Measurements from ENCODE around the gene CAMK2G.
A peak's percentile ranks its signal among the peaks of the same experiment; 100 is the strongest.

Gene CAMK2G

GRCh38 chr10:73781879-73782748 lies 92.2 kb downstream of the CAMK2G start, which contains the start of gene CHCHD1:
Gene CHCHD1 (plus strand): TSS chr10:73782048. CDS start chr10:73782076, 28 bp downstream.
- DNase-seq (peak; percentile 93), ATAC-seq (ENCODE audit: insufficient read depth, low read depth) (peak; percentile 76)
- peak within 1 kb of the TSS; percentile 78 for H3K9ac ChIP-seq (ENCODE audit: low read depth, low read length)
- peaks cover 8% of the 10 kb centered on the region; the same call in 1 of the 2 replicates for H4K20me1 ChIP-seq (ENCODE audit: insufficient read depth, low read length)
- peak within 1 kb of the TSS; percentile 80 for H3K27ac ChIP-seq (ENCODE audit: low read length)
- peaks cover 28% of the 10 kb centered on the region for H3K36me3 ChIP-seq (ENCODE audit: insufficient read depth, low read length)
- H3K9me3 ChIP-seq (ENCODE audit: insufficient read depth, low read length, severe bottlenecking) = no peaks in the 10 kb centered on the region
- H3K4me3 ChIP-seq (ENCODE audit: low read depth in 1 of 2, low read length in 2 of 2) = peak within 1 kb of the TSS; percentile 80 to 86
- H3K4me2 ChIP-seq (ENCODE audit: insufficient read depth, low read length) = peak within 1 kb of the TSS; percentile 70
- H3K4me1 ChIP-seq (ENCODE audit: insufficient read depth, low read length) = peaks cover 60% of the 10 kb centered on the region
- TF ChIP-seq CTCF (IDR thresholded peaks at IDR 0.05; ENCODE audit: borderline replicate concordance, extremely low read depth, low read length, poor library complexity, severe bottlenecking) (no peak), EZH2 (IDR thresholded peaks at IDR 0.05; ENCODE audit: borderline replicate concordance, low read depth, low read length, severe bottlenecking) (no peak)
- H3K79me2 ChIP-seq (ENCODE audit: insufficient read depth, low read length) = peaks cover 79% of the 10 kb centered on the region
- no peaks in the 10 kb centered on the region for H3K27me3 ChIP-seq (ENCODE audit: insufficient read depth, low read length, poor library complexity)
- peak within 1 kb of the TSS; percentile 69 for H2AFZ ChIP-seq (ENCODE audit: low read depth, low read length)

GRCh38 chr10:73781548-73781878 lies 92.8 kb downstream of the CAMK2G start:
- H2AFZ ChIP-seq (ENCODE audit: low read depth, low read length) = peak overlapping the region; percentile 69
- H4K20me1 ChIP-seq (ENCODE audit: insufficient read depth, low read length) = peaks cover 6% of the 10 kb centered on the region; the same call in 1 of the 2 replicates
- H3K9ac ChIP-seq (ENCODE audit: low read depth, low read length) = peak overlapping the region; percentile 78
- peak overlapping the region; percentile 80 for H3K27ac ChIP-seq (ENCODE audit: low read length)
- H3K27me3 ChIP-seq (ENCODE audit: insufficient read depth, low read length, poor library complexity) = no peaks in the 10 kb centered on the region
- ATAC-seq (ENCODE audit: insufficient read depth, low read depth) (no peak), DNase-seq (no peak)
- peaks cover 58% of the 10 kb centered on the region for H3K4me1 ChIP-seq (ENCODE audit: insufficient read depth, low read length)
- peak overlapping the region; percentile 80 to 86 for H3K4me3 ChIP-seq (ENCODE audit: low read depth in 1 of 2, low read length in 2 of 2)
- TF ChIP-seq CTCF (IDR thresholded peaks at IDR 0.05; ENCODE audit: borderline replicate concordance, extremely low read depth, low read length, poor library complexity, severe bottlenecking) (no peak), EZH2 (IDR thresholded peaks at IDR 0.05; ENCODE audit: borderline replicate concordance, low read depth, low read length, severe bottlenecking) (no peak)
- H3K4me2 ChIP-seq (ENCODE audit: insufficient read depth, low read length) = peak overlapping the region; percentile 70
- H3K9me3 ChIP-seq (ENCODE audit: insufficient read depth, low read length, severe bottlenecking) = no peaks in the 10 kb centered on the region
- H3K79me2 ChIP-seq (ENCODE audit: insufficient read depth, low read length) = peaks cover 80% of the 10 kb centered on the region
- H3K36me3 ChIP-seq (ENCODE audit: insufficient read depth, low read length) = peaks cover 32% of the 10 kb centered on the region

GRCh38 chr10:73780966-73781365 lies 93.4 kb downstream of the CAMK2G start:
- Histone ChIP-seq H3K79me2 (ENCODE audit: insufficient read depth, low read length) (peaks cover 78% of the 10 kb centered on the region), H3K27me3 (ENCODE audit: insufficient read depth, low read length, poor library complexity) (no peaks in the 10 kb centered on the region), H4K20me1 (ENCODE audit: insufficient read depth, low read length) (0 out of 2 replicates have a peak, but pooled peaks cover 2% of the 10 kb centered on the region), H3K4me2 (ENCODE audit: insufficient read depth, low read length) (peak overlapping the region; percentile 70), H3K4me1 (ENCODE audit: insufficient read depth, low read length) (peaks cover 57% of the 10 kb centered on the region), H3K4me3 (ENCODE audit: low read depth in 1 of 2, low read length in 2 of 2) (peak overlapping the region; percentile 80 to 86), H3K27ac (ENCODE audit: low read length) (peak overlapping the region; percentile 80), H3K36me3 (ENCODE audit: insufficient read depth, low read length) (peaks cover 35% of the 10 kb centered on the region), H2AFZ (ENCODE audit: low read depth, low read length) (peak overlapping the region; percentile 57), H3K9me3 (ENCODE audit: insufficient read depth, low read length, severe bottlenecking) (no peaks in the 10 kb centered on the region), H3K9ac (ENCODE audit: low read depth, low read length) (peak overlapping the region; percentile 78)
- ATAC-seq (ENCODE audit: insufficient read depth, low read depth) = no peak
- no peak for DNase-seq
- TF ChIP-seq CTCF (IDR thresholded peaks at IDR 0.05; ENCODE audit: borderline replicate concordance, extremely low read depth, low read length, poor library complexity, severe bottlenecking) = no peak
- TF ChIP-seq EZH2 (IDR thresholded peaks at IDR 0.05; ENCODE audit: borderline replicate concordance, low read depth, low read length, severe bottlenecking) = no peak
